ENCODE data around the gene UBP1.
A peak's percentile ranks its signal among the peaks of the same experiment; 100 is the strongest.
"Not testable (repeated sequence)": the region's sequence is repeated elsewhere in the genome, so short reads cannot be mapped to it uniquely, and the experiment has no call there.

The UBP1 gene

GRCh38 chr3:33440328-33441224 is at the start of gene UBP1:
Gene UBP1 (minus strand): TSS chr3:33440405. CDS start chr3:33439848, 557 bp downstream.
- DNase-seq (ENCODE audit: low spot score) = peak; percentile 100

- DNase-seq (ENCODE audit: low spot score) = no peak
Measured at GRCh38 chr3:33488683-33489082, 48.5 kb upstream of the UBP1 start.

GRCh38 chr3:33488246-33488645 is 48.0 kb upstream of the UBP1 start:
- DNase-seq (ENCODE audit: low spot score) = no peak

- DNase-seq (ENCODE audit: low spot score) = no peak
Measured at GRCh38 chr3:33482111-33482521, 41.9 kb upstream of the UBP1 start.

- DNase-seq (ENCODE audit: low spot score) = no peak
Measured at GRCh38 chr3:33474896-33475295, 34.7 kb upstream of the UBP1 start.

- no peak for DNase-seq (ENCODE audit: low spot score)
Measured at GRCh38 chr3:33473813-33474212, 33.6 kb upstream of the UBP1 start.

- DNase-seq (ENCODE audit: low spot score) = no peak
Measured at GRCh38 chr3:33467786-33468185, 27.6 kb upstream of the UBP1 start.

GRCh38 chr3:33461097-33461496 is 20.9 kb upstream of the UBP1 start:
- no peak for DNase-seq (ENCODE audit: low spot score)

DNA sequence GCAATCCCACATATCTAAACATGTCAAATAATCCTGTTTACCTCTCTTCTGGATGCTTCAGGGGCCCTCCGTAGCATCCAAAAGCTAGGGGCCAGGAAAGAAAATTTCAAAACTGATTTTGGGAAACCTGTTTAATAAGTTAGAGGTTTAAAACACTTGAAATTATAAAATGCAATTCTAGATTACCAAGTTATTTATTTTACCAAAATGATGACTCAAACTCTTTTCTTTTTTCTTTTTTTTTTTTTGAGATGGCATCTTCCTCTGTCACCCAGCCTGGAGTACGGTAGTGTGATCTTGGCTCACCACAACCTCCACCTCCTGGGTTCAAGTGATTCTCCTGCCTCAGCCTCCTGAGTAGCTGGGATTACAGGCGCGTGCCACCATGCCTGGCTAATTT is 19.4 kb upstream of the UBP1 start:
- not testable (repeated sequence) for DNase-seq (ENCODE audit: low spot score)

- no peak for DNase-seq (ENCODE audit: low spot score)
Measured at GRCh38 chr3:33458446-33458845, 18.2 kb upstream of the UBP1 start.

- DNase-seq (ENCODE audit: low spot score) = no peak
Measured at GRCh38 chr3:33456756-33457155, 16.6 kb upstream of the UBP1 start.

- no peak for DNase-seq (ENCODE audit: low spot score)
Measured at GRCh38 chr3:33453331-33453761, 13.1 kb upstream of the UBP1 start.

DNA sequence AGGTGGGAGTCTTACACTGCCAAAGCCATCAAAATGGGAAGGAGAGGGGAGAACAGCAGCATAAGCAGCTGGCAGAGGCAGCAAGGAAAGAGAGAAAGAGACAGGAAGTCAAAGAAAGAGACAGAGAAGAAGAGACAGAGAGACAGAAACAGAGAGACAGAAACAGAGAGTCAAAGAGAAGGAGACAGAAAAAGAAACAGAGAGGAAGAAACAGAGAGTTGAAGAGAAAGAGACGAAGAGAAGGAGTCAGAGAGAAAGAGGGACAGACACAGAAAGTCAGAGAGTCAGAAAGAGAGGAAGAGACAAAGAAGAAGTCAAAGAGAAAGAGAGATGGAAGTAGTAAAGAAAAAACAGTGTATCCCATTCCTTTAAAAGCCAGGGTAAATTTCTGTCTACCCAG is 11.8 kb upstream of the UBP1 start:
- DNase-seq (ENCODE audit: low spot score) = not testable (repeated sequence)

- no peak for DNase-seq (ENCODE audit: low spot score)
Measured at GRCh38 chr3:33447958-33448357, 7.8 kb upstream of the UBP1 start.

- DNase-seq (ENCODE audit: low spot score) = not testable (repeated sequence)
Measured at GRCh38 chr3:33447256-33447625, 7.0 kb upstream of the UBP1 start.

DNA sequence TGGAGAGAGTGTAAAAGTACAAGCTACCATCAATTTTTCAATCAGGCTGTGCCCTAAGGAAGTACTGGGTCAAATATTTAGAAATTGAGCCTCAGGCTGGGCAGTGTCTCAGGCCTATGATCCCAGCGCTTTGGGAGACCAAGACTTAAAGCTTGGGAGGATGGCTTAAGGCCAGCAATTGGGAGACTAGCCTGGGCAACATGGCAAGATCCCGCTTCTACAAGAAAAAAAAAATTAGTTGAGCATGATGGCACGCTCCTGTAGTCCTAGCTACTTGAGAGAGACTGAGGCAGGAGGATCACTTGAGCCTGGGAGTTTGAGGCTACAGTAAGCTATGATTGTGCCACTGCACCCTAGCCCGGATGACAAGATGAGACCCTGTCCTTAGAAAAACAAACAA is 2.0 kb upstream of the UBP1 start:
- DNase-seq (ENCODE audit: low spot score) = no peak

- DNase-seq (ENCODE audit: low spot score) = no peak
Measured at GRCh38 chr3:33441225-33441976, 1.2 kb upstream of the UBP1 start.

DNA sequence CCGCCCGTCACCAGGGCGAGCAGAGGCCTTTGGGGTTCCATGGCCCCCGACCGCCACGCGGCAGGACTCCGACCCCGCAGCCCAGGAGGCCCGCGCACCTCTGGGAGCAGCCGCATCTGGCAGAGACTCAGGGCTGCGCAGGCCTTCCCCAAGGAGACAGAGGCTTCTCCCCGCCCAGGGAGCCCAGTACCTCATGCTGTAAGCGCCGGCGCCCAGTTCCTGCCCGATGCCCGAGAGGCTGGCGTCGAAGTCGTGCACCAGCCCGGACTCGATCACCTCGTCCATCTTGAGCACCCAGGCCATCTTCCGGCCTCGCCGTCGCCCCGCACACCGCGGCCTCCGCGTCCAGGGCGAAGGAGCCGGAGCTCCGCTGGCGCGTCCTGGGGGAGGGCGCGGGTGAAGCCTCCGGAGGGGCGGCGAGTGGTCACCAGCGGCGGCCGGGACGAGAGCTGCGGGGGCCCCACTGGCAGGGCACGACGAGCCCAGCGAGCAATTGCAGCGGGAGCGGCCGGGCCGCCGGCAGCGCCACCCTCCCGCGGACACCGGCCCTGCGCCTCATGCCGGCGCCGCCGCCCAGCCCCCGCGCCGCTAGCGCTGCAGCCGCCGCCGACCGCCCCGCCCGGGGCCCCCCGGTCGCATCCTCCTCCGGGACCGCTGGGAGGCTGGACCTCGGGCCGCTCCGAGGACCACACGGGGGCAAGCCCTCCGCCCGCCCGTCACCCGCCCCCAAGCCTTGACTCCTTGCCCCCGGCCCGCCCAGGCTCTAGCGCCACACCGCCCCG is 468 bp downstream of the UBP1 start:
- peak; percentile 32 for DNase-seq (ENCODE audit: low spot score)

- DNase-seq (ENCODE audit: low spot score) = peak; percentile 28
Measured at GRCh38 chr3:33438881-33439545, 1.2 kb downstream of the UBP1 start.

GRCh38 chr3:33438284-33438668 is 1.9 kb downstream of the UBP1 start:
- peak; percentile 45 for DNase-seq (ENCODE audit: low spot score)

DNA sequence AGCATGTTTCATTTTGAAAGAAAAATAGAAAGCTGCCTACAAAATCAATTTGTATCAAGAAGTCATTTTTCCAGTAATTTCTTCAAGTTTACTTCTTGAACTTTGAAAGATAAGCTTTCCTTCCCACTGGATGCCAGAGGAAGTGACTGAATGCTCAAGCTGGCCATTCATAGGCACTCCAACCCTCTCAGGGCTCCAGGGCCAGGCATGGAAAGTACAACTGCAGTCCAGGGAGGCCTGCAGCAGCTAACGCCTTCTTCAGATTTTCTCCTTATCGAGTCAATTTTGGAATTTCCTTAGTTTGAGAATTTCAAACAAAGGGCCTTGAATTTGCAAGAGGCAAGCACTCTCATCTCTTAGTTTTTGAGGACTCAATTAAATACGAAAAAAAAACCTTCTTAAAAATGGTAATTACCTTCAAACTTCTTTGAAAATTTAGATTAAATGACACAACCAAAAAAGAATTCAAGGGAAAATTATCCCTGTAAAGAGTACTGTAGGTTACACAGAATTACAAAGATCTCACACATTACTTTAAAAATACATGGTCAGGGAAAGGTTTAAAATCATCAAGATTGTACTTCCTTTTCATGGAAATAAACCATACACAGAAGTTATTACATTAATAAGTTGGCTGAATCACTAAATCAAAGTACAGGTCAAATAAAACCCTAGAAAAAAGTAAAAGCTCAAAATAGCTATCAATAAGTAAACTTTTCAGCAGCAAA is 2.5 kb downstream of the UBP1 start:
- DNase-seq (ENCODE audit: low spot score) = peak; percentile 71
